DMS 273 treated with DMSO at 0.1 percent for 48 hours (cell line): ENCODE data around the gene STK32B.
"Not testable (repeated sequence)": the region's sequence is repeated elsewhere in the genome, so short reads cannot be mapped to it uniquely, and the experiment has no call there.

Experiments used
- DNase-seq: peaks from one replicate; lab custom pipeline; 2025; lab: John Stamatoyannopoulos, UW

Gene STK32B

DNA sequence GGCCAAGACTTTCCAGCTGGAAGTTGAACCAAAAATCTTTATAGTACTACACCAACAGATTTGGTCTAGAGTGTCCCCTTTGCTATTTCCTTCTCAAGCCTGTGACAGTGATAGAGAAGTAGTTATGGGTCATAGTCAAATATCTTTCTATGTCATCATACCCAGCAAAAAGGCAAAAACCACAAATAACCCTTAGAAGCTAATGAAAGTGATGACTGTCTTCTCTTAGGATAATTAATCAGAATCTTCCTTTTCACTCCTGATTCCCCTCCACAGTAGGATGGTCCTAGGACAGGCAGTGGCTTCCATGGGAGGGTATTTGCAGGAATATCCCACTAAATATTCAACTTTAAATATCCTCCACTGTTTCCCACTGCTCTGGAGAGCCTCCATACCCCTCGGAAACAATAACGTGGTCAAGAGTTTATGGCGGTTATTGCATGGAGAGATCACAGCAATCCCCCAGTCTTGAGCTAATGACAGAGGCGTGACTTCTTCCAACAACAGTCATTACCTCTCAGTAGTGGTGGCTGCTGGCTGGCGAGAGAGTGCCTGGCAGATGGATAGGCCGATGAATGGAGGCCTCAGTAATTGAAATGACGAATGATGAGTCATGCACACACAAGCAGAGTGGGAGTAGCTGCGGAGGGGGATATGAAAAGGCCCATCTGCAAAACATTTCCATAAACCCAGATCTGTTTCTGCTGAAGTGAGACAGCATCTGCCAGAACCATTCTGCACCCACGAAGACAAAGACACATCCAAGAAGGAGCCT is 154.9 kb downstream of the STK32B start:
- DNase-seq = peak; percentile 89

- no peak for DNase-seq
These were observed 158.6 kb downstream of the STK32B start for GRCh38 chr4:5209862-5210261.

- no peak for DNase-seq
These were observed 160.1 kb downstream of the STK32B start for GRCh38 chr4:5211282-5211839.

DNA sequence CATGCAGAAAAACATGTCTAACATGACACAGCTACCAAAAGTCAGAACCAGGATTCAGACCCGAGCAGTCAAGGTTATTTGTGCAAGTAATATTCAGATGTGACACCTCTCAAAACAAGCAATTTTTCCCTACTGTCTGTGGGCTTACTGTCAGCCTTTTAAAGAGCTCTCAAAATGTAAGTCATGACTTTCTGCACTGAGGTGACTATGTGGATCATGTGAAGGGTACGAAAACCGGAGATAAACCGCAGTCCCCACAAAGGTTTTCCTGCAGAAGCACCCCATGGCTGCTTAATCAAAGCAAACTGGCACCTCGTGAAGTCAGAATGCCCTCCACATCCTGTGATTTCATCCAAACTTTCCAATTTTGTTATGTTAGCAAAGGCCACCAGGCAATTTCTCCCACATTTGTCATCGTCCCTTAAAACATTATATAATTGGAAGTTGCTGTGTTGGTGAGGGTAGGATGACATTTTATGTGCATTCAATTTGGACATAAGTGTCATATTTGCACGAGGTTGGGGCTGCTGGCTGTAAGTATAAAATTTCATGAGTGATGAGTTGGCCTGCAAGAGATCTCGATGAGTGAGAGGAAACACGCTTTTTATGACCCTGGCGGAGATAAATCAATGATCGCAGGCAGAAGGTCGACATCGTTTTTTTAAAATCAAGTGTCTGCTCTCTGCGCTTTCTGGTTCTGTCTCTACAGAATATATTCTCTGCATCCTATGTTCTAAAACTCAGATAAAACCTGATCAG is 161.2 kb downstream of the STK32B start:
- no peak for DNase-seq

- no peak for DNase-seq
These were observed 161.9 kb downstream of the STK32B start for GRCh38 chr4:5213087-5213595.

- no peak for DNase-seq
These were observed 164.0 kb downstream of the STK32B start for GRCh38 chr4:5215321-5215720.

DNA sequence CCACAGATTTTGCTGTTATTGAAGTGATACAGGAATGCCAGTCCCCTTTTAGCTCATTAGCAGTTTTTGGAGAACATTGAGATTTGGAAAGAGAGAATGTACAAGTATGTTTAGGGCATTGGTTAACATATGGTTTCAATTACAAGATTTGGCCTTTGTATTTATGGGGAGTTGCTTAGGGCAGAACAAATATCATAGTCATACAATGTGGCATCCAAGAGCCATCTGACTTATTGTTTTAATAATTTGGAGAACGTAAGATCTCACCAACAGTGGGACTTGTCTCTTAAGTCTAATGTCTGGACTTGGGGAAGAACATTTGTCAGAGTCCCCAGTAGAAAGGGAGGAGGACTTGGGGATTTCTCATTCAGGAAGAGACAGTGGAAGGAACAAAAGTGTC is 166.1 kb downstream of the STK32B start:
- DNase-seq = no peak

- DNase-seq = no peak
These were observed 167.2 kb downstream of the STK32B start for GRCh38 chr4:5218376-5219069.

DNA sequence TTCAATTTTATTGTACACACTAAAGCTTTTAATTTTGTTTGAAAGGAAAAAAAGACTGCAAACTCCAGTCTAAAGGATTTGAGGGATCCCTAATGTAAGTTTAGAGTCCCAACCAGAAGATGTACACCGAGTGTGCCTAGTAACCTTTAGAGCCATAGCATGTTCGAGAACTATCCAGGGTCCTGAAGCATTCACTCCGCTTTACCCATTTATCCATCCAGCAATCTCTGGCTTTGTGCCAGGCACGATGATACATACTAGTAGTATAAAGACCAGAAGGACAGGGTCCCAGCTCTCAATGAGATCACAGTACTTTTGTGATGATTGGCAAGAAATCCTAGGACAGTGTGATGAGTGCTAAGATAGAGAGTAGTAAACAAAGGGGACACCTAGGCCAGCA is 168.7 kb downstream of the STK32B start:
- no peak for DNase-seq

DNA sequence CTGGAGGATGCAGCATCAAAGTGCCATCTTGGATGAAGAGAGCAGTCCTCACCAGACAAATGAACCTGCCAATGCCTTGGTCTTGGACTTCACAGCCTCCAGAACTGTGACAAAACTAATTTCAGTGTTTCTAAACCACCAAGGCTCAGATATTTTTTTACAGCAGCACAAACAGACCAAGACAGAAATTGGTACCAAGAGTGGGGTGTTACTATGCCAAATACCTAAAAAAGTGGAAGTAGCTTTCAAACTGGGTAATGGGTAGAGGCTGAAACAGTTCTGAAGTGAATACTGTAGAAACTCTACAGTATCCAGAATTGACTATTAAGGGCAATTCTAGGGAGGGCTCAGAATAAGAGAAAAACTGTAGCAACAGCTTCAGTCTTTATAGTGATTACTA is 170.8 kb downstream of the STK32B start:
- no peak for DNase-seq

DNA sequence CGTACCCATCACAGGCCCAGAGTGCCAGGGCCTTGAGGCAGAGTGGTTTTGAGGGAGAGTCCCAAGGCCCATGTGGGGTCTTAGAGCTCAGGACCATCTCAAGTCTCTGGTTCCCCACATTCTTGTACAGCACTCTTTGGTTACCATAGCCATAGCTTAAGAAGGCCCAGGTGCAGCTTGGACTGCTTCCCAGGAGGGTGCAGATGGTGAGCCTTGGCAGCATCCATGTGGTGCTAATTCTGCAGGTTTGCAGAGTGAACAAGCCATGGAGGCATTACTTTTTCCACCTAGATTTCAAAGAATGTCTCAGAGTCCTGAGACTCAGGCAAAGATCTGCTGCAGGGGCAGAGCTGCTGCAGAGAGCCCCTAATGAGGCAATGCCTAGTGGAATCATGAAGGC is 171.7 kb downstream of the STK32B start:
- no peak for DNase-seq

DNA sequence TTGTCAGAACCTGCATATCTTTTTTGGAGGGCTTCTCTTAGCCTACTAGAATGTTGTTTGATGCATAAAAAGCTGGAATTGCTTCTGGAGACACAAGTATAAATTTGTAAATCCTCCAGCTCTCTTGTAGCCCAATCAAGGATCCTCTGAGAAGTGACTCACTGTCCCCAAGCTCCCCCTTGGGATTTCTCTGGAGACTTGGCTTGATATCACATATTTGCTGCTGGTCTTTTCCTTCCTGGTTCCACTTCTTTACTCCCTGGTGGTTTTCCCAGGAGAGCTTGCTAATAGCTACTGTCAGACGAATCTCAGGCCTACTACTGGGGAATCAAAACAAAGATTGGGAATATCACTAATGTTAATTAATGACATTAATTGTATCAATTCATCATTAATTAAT is 173.1 kb downstream of the STK32B start:
- no peak for DNase-seq

GRCh38 chr4:5232549-5232948 is 181.3 kb downstream of the STK32B start:
- no peak for DNase-seq

DNA sequence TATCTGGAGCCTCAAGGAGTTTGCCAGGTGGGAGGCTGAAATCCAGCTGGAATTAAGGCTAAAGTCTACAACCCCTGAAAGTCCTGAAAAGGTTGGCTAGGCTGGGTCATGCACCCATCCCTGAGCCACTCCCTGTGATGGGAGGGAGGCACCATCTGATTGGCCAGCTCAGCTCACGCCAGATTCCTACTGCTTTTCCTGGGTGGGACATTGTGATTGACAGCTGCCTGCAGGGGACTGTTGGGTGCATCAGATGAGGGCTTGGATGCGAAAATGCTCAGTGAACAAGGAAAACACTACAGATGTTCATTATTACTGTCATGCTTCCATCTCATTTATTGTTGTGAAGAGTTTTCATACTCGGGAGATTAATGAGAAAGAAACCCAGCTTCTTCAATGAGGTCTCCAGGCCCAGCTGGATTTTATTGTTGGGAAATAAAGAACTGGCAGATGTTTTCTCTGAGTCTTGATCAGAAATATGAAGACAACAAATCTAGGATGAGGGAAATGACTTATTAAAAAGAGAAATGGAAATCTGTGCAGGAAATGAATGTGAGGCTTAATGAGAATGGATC is 185.9 kb downstream of the STK32B start:
- DNase-seq = no peak

DNA sequence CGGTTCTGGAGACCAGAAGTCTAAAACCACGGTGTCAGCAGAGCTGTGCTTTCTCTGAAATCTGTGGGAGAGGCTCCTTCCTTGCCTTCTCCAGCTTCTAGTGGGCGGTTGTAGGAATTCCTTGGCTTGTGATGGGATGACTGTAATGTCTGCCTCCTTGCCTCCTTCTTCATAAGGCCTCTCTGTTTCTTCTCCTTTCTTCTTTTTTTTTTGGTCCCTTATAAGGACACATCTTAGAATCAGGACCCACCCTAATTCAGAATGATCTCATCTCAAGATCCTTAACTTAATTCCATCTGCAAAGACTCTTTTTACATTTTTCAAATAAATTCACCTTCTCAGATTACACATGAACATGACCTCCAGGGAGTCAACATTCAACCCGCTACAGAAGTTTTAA is 186.9 kb downstream of the STK32B start:
- no peak for DNase-seq

GRCh38 chr4:5247061-5247460 is 195.8 kb downstream of the STK32B start:
- not testable (repeated sequence) for DNase-seq

- no peak for DNase-seq
These were observed 196.5 kb downstream of the STK32B start for GRCh38 chr4:5247735-5248134.

DNA sequence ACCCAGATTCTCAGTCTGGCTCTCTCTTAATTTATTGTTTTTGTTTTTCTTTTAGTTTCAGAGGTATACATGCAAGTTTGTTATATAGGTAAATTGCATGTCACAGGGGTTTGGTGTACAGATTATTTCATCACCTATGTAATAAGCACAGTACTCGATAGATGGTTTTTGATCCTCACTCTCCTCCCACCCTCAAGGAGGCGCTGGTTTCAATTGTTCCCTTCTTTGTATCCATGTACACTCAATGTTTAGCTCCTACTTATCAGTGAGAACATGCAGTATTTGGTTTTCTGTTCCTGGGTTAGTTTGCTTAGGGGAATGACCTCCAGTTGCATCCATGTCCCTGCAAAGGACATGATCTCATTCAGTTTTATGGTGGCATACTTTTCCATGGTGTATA is 198.4 kb downstream of the STK32B start:
- DNase-seq = no peak

DNA sequence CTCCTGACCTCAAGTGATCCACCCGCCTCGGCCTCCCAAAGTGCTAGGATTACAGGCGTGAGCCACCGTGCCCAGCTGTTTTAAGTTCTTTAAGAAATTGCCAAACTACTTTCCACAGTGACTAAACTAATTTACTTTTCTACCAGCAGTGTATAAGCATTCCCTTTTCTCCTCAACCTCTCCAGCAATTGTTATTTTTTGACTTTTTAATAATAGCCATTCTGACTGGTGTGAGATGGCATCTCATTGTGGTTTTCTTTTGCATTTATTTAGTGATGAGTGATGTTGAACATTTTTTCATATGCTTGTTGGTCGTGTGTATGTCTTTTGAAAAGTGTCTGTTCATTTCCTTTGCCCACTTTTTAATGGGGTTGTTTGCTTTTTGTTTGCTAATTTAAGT is 199.3 kb downstream of the STK32B start:
- DNase-seq = not testable (repeated sequence)

DNA sequence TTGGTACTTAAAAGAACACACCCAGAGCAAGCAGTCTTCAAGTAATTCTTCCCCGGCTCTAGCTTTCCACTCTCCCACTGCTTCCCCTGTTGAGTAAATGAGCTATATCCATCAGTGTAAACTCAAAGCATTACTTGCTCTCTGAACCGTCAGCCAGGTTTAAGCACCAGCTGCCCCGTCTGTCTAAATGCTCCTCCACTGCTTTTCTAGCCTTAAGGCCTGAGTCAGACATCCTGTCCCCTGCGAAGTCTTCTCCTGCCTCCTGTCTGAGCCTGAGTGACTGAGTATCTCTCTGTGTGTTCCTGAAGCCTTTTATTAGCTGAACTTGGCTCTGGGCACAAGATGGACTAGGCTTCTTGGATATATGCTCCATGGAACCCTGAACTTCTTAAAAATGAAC is 205.1 kb downstream of the STK32B start:
- DNase-seq = no peak

- DNase-seq = no peak
These were observed 205.8 kb downstream of the STK32B start for GRCh38 chr4:5257086-5257485.

DNA sequence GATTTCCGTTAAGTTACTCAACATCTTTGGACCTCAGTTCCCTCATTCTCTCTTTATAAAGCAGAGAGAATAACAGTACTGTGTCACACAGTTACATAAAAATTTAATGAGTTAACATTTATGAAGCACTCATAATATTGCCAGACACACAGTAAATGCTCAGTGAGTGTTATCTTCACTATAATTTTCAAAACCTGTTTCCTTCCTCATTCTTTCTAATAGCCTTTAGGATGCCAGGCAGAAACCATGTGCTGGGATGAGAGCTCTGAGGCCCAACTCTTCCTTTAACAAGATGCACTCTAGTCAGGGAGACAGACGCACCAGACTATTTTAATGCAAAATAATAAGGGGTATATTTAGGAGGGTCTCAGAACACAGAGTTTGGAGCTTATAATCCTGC is 208.2 kb downstream of the STK32B start:
- DNase-seq = no peak
